Right lobe of liver (tissue), 4 donors: Measurements from ENCODE around the gene SH2D3A.

Source experiments
- CTCF ChIP-seq, 4 donors: fragments of 200-600 bp in 3 of 4; fragments of 450-650 bp in 1 of 4; IDR thresholded peaks; one replicate each; pipeline versions ENCODE4 v1.5.1 to v1.8.0; 2016 to 2022; ENCODE audit warnings: antibody characterized with exemption in 4 of 4, mild to moderate bottlenecking in 2 of 4
- POLR2A ChIP-seq: fragments of 450-650 bp; IDR thresholded peaks from one replicate; pipeline ENCODE4 v1.6.1; 2017; ENCODE audit warnings: antibody characterized with exemption, mild to moderate bottlenecking
- donor health status: DM: no; HTN: no; CAD: no.
- donor health status: DM: no; HTN: no; CAD: no.
- donor health status: DM: no; HTN: yes; CAD: no.

- TF ChIP-seq CTCF (IDR thresholded peaks at IDR 0.05), result no peak
- TF ChIP-seq POLR2A, result no peak
Observed at GRCh38 chr19:6807291-6807690, 40.1 kb upstream of the SH2D3A start.
